WTC11 (cell line): Measurements from ENCODE around the gene ATP8B4. TPM values are rescaled to one million over a fixed set of nuclear protein-coding genes. Genes with fewer than 3 reads are reported as not detected.

Source experiments
- ATAC-seq: fragments of 200-7000 bp; cut with Tn5 transposase; 2 replicates; pipeline ENCODE4 v1.10.0; 2021; ENCODE audit warnings: mild to moderate bottlenecking, moderate library complexity
- CTCF ChIA-PET: fragments of 300-600 bp; sonication (Branson Sonifier 250); formaldehyde crosslinking; loops from one replicate; lab custom pipeline; 2021; ENCODE audit warnings: antibody characterized with exemption; lab: Charles Lee
- POLR2A ChIA-PET: fragments of 350-600 bp; sonication (Branson Sonifier 250); formaldehyde crosslinking; loops from one replicate; lab custom pipeline; 2021; ENCODE audit warnings: antibody characterized with exemption; lab: Charles Lee
- DNase-seq: peaks from one replicate; pipeline ENCODE4 v3.0.0; 2021; ENCODE audit warnings: low spot score
- H3K27ac Mint-ChIP-seq: 2 replicates; pipeline ENCODE4 v1.8.0; 2021; ENCODE audit warnings: mixed read lengths
- H3K27me3 Mint-ChIP-seq: 2 replicates; pipeline ENCODE4 v1.8.0; 2021; ENCODE audit warnings: low read depth, mild to moderate bottlenecking, moderate library complexity, mixed read lengths
- H3K36me3 Mint-ChIP-seq: 2 replicates; pipeline ENCODE4 v1.8.0; 2021; ENCODE audit warnings: mixed read lengths
- H3K4me1 Mint-ChIP-seq: 2 replicates; pipeline ENCODE4 v1.8.0; 2022; ENCODE audit warnings: mixed read lengths
- H3K4me3 Mint-ChIP-seq: 2 replicates; pipeline ENCODE4 v1.8.0; 2021; ENCODE audit warnings: mild to moderate bottlenecking, moderate library complexity, mixed read lengths
- H3K9me3 Mint-ChIP-seq: 2 replicates; pipeline ENCODE4 v1.8.0; 2021; ENCODE audit warnings: mixed read lengths
- ATF6 ChIP-seq: sonication (generic); formaldehyde crosslinking; IDR thresholded peaks from 2 replicates; pipeline ENCODE4 v1.8.1; 2023; ENCODE audit warnings: mild to moderate bottlenecking, missing genetic modification reagents
- E2F5 ChIP-seq: sonication (generic); formaldehyde crosslinking; IDR thresholded peaks from 2 replicates; pipeline ENCODE4 v1.8.1; 2022; ENCODE audit warnings: mild to moderate bottlenecking, moderate library complexity, missing genetic modification reagents
- FOXK1 ChIP-seq: sonication (generic); formaldehyde crosslinking; IDR thresholded peaks from 2 replicates; pipeline ENCODE4 v1.8.0; 2022; ENCODE audit warnings: mild to moderate bottlenecking, moderate library complexity, missing genetic modification reagents
- GABPB1 ChIP-seq: sonication (generic); formaldehyde crosslinking; IDR thresholded peaks from 2 replicates; pipeline ENCODE4 v1.8.1; 2023; ENCODE audit warnings: mild to moderate bottlenecking, missing genetic modification reagents
- NFE2L1 ChIP-seq: sonication (generic); formaldehyde crosslinking; IDR thresholded peaks from 2 replicates; pipeline ENCODE4 v1.8.1; 2023; ENCODE audit warnings: missing genetic modification reagents
- NR1H2 ChIP-seq: sonication (generic); formaldehyde crosslinking; IDR thresholded peaks from 2 replicates; pipeline ENCODE4 v1.9.0; 2021; ENCODE audit warnings: mild to moderate bottlenecking, moderate library complexity, missing genetic modification reagents
- TCF7 ChIP-seq: sonication (generic); formaldehyde crosslinking; IDR thresholded peaks from 2 replicates; pipeline ENCODE4 v1.8.0; 2022; ENCODE audit warnings: mild to moderate bottlenecking, low read depth, missing genetic modification reagents, moderate library complexity
- TP53 ChIP-seq: sonication (generic); formaldehyde crosslinking; IDR thresholded peaks from 2 replicates; pipeline ENCODE4 v1.8.1; 2023; ENCODE audit warnings: mild to moderate bottlenecking, missing genetic modification reagents
- ZBTB43 ChIP-seq: sonication (generic); formaldehyde crosslinking; IDR thresholded peaks from 2 replicates; pipeline ENCODE4 v1.8.1; 2023; ENCODE audit warnings: mild to moderate bottlenecking, missing genetic modification reagents
- ZMAT4 ChIP-seq: fragments of 250-450 bp; sonication (Bioruptor Pico); IDR thresholded peaks from 2 replicates; pipeline ENCODE4 v1.9.0; 2021; ENCODE audit warnings: mild to moderate bottlenecking
- ZNF317 ChIP-seq: sonication (generic); formaldehyde crosslinking; IDR thresholded peaks from 2 replicates; pipeline ENCODE4 v1.8.1; 2023; ENCODE audit warnings: low read depth, mild to moderate bottlenecking, moderate library complexity, missing genetic modification reagents, borderline replicate concordance
- ZNF396 ChIP-seq: fragments of 250-450 bp; sonication (Bioruptor Pico); IDR thresholded peaks from 2 replicates; pipeline ENCODE4 v1.8.0; 2021; ENCODE audit warnings: mild to moderate bottlenecking, moderate library complexity, borderline replicate concordance
- total RNA-seq: library from RNA; stranded (reverse); gene quantifications from 3 replicates; pipeline ENCODE4 v1.2.3, GENCODE V29; 2021
- TF ChIP-seq, protein P1 (sequence below): fragments of 200-600 bp; IDR thresholded peaks from 2 replicates; pipeline ENCODE4 v1.8.0; 2022; ENCODE audit warnings: antibody characterized with exemption
- TF ChIP-seq, protein P2 (sequence below): sonication (generic); formaldehyde crosslinking; IDR thresholded peaks from 2 replicates; pipeline ENCODE4 v1.8.0; 2022; ENCODE audit warnings: mild to moderate bottlenecking, missing genetic modification reagents

The ATP8B4 gene
- total RNA-seq, 1 experiment from 2014 or later = 0.37 TPM

- Mint-ChIP-seq H3K9me3 (peaks cover 6% of the 10 kb centered on the region; the same call in 1 of the 2 replicates), H3K4me3 (no peak overlapping the region), H3K27me3 (no peaks in the 10 kb centered on the region), H3K4me1 (no peaks in the 10 kb centered on the region), H3K36me3 (no peaks in the 10 kb centered on the region), H3K27ac (no peak overlapping the region)
- POLR2A ChIA-PET = no interaction called here
- TF ChIP-seq ATF6 = no peak
- TF ChIP-seq, protein P1, sequence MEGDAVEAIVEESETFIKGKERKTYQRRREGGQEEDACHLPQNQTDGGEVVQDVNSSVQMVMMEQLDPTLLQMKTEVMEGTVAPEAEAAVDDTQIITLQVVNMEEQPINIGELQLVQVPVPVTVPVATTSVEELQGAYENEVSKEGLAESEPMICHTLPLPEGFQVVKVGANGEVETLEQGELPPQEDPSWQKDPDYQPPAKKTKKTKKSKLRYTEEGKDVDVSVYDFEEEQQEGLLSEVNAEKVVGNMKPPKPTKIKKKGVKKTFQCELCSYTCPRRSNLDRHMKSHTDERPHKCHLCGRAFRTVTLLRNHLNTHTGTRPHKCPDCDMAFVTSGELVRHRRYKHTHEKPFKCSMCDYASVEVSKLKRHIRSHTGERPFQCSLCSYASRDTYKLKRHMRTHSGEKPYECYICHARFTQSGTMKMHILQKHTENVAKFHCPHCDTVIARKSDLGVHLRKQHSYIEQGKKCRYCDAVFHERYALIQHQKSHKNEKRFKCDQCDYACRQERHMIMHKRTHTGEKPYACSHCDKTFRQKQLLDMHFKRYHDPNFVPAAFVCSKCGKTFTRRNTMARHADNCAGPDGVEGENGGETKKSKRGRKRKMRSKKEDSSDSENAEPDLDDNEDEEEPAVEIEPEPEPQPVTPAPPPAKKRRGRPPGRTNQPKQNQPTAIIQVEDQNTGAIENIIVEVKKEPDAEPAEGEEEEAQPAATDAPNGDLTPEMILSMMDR = 0 out of 2 replicates have a peak, but pooled peaks have one; percentile 12
- TF ChIP-seq GABPB1 (CRISPR knock-in tag) = peak; percentile 85
- peak; percentile 67 for ATAC-seq
- peak; percentile 44 for DNase-seq
- CTCF ChIA-PET = interaction anchor here (0.5 to 3.7 kb wide), 11 partner anchors 9 to 177 kb away, joined by 3 to 37 read pairs (median 4); no protein-coding TSS in a partner anchor
Measured at GRCh38 chr15:50051811-50052419, 67.1 kb downstream of the ATP8B4 start.

DNA sequence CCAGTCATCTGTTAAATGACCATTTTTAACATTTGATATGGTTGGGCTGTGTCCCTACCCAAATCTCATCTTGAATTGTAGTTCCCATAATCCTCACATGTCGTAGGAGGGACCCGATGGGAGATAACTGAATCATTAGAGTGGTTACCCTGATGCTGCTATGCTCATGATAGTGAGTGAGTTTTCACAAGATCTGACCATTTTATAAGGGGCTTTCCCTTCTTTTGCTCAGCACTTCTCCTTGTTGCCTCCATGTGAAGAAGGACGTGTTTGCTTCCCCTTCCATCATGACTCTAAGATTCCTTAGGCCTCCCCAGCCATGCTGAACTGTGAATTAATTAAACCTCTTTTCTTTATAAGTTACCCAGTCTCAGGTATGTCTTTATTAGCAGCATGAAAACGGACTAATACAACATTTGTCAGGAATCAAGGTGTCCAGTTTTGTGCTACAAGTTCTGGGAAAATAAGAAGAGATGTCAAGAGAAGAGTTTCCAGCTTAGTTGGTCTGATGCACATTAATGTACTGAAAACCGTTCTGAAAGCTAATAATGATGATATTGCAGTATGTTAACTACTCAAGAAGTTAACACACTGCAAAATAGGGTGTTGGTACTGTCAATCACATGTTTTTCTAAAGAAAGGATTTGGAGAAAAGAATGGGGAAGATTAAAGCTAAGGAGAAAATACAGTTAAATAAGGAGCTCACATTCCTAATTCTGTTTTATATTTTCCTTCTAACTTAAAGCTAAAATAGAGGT lies 67.9 kb downstream of the ATP8B4 start:
- ATAC-seq = no peak
- Mint-ChIP-seq H3K9me3 (peaks cover 6% of the 10 kb centered on the region; the same call in 1 of the 2 replicates), H3K4me3 (no peak overlapping the region), H3K27ac (no peak overlapping the region), H3K27me3 (no peaks in the 10 kb centered on the region), H3K36me3 (no peaks in the 10 kb centered on the region), H3K4me1 (no peaks in the 10 kb centered on the region)
- CTCF ChIA-PET = interaction anchor here (0.5 to 3.7 kb wide), 11 partner anchors 8 to 176 kb away, joined by 3 to 37 read pairs (median 4); no protein-coding TSS in a partner anchor
- POLR2A ChIA-PET = no interaction called here
- no peak for DNase-seq
- TF ChIP-seq NR1H2 (CRISPR knock-in tag) (no peak), FOXK1 (CRISPR knock-in tag) (no peak), GABPB1 (CRISPR knock-in tag) (no peak), E2F5 (CRISPR knock-in tag) (no peak), TCF7 (CRISPR knock-in tag) (no peak), ZMAT4 (no peak)

GRCh38 chr15:50049871-50050270 lies 69.2 kb downstream of the ATP8B4 start:
- TF ChIP-seq ZNF396 (CRISPR knock-in tag) (no peak), NFE2L1 (CRISPR knock-in tag) (no peak), ZBTB43 (CRISPR knock-in tag) (no peak), ZNF317 (CRISPR knock-in tag) (no peak), TP53 (no peak)
- TF ChIP-seq, protein P2, sequence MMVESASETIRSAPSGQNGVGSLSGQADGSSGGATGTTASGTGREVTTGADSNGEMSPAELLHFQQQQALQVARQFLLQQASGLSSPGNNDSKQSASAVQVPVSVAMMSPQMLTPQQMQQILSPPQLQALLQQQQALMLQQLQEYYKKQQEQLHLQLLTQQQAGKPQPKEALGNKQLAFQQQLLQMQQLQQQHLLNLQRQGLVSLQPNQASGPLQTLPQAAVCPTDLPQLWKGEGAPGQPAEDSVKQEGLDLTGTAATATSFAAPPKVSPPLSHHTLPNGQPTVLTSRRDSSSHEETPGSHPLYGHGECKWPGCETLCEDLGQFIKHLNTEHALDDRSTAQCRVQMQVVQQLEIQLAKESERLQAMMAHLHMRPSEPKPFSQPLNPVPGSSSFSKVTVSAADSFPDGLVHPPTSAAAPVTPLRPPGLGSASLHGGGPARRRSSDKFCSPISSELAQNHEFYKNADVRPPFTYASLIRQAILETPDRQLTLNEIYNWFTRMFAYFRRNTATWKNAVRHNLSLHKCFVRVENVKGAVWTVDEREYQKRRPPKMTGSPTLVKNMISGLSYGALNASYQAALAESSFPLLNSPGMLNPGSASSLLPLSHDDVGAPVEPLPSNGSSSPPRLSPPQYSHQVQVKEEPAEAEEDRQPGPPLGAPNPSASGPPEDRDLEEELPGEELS = no peak
- Mint-ChIP-seq H3K4me3 (no peak overlapping the region), H3K36me3 (no peaks in the 10 kb centered on the region), H3K9me3 (peaks cover 6% of the 10 kb centered on the region; the same call in 1 of the 2 replicates), H3K27ac (no peak overlapping the region), H3K4me1 (no peaks in the 10 kb centered on the region), H3K27me3 (no peaks in the 10 kb centered on the region)
- ChIA-PET POLR2A (no interaction called here), CTCF (interaction anchor here (3.7 kb wide), 1 partner anchor 172 kb away, joined by 37 read pairs; no protein-coding TSS in a partner anchor)
- DNase-seq = no peak
- no peak for ATAC-seq
